SU-DHL-6 (cell line): Measurements from ENCODE around the gene KIF1C.

Experiments used
- CTCF ChIP-seq: fragments of 200-600 bp; sonication (generic); IDR thresholded peaks from one replicate; pipeline ENCODE4 v1.5.1; 2017; ENCODE audit warnings: antibody characterized with exemption, mild to moderate bottlenecking, low read length, moderate library complexity; ENCODE audit not compliant: insufficient read depth, poor library complexity, severe bottlenecking
- EZH2phosphoT487 ChIP-seq: fragments of 200-600 bp; sonication (generic), shearing (Covaris generic); conservative IDR thresholded peaks from 2 replicates; pipeline ENCODE4 v1.6.1; 2018; ENCODE audit warnings: mild to moderate bottlenecking, antibody characterized with exemption, low read length, moderate library complexity, mixed read lengths

GRCh38 chr17:4997302-4998026 lies at the start of gene KIF1C, which contains the start of gene INCA1:
- TF ChIP-seq CTCF (no peak), EZH2phosphoT487 (no peak)
